Parathyroid adenoma (tissue), 2 donors: Measurements from ENCODE around the gene TEDC1.

Experiments used
- H2AFZ ChIP-seq: fragments of 300-600 bp; sonication (generic); one replicate; pipeline ENCODE4 v1.7.0; 2017; ENCODE audit warnings: antibody characterized with exemption, mild to moderate bottlenecking
- H3K27ac ChIP-seq: fragments of 300-600 bp; sonication (generic); one replicate; pipeline ENCODE4 v1.7.0; 2017
- H3K27me3 ChIP-seq: fragments of 300-600 bp; sonication (generic); one replicate; pipeline ENCODE4 v1.7.0; 2017; ENCODE audit warnings: low read length; ENCODE audit not compliant: control insufficient read depth, insufficient read depth
- H3K36me3 ChIP-seq: fragments of 300-600 bp; sonication (generic); one replicate; pipeline ENCODE4 v1.7.0; 2017; ENCODE audit warnings: low read length; ENCODE audit not compliant: control insufficient read depth, insufficient read depth
- H3K4me1 ChIP-seq: fragments of 300-600 bp; sonication (generic); one replicate; pipeline ENCODE4 v1.7.0; 2017; ENCODE audit warnings: control low read depth
- H3K4me2 ChIP-seq: fragments of 300-600 bp; sonication (generic); one replicate; pipeline ENCODE4 v1.7.0; 2017; ENCODE audit warnings: low read length
- H3K4me3 ChIP-seq: fragments of 300-600 bp; sonication (generic); one replicate; pipeline ENCODE4 v1.7.0; 2017; ENCODE audit warnings: low read depth, low read length
- H3K79me2 ChIP-seq: fragments of 300-600 bp; sonication (generic); one replicate; pipeline ENCODE4 v1.7.0; 2017; ENCODE audit warnings: control low read depth
- H3K9ac ChIP-seq: fragments of 300-600 bp; sonication (generic); one replicate; pipeline ENCODE4 v1.7.0; 2017; ENCODE audit warnings: mild to moderate bottlenecking
- H3K9me3 ChIP-seq: fragments of 300-600 bp; sonication (generic); one replicate; pipeline ENCODE4 v1.7.0; 2017; ENCODE audit warnings: low read length; ENCODE audit not compliant: control insufficient read depth
- TF ChIP-seq, protein P1 (sequence below): fragments of 300-600 bp; sonication (generic); IDR thresholded peaks from one replicate; pipeline ENCODE4 v1.7.0; 2017; ENCODE audit warnings: antibody characterized with exemption, mild to moderate bottlenecking
- donor health status: primary hyperparathyroidism.

Gene TEDC1

DNA sequence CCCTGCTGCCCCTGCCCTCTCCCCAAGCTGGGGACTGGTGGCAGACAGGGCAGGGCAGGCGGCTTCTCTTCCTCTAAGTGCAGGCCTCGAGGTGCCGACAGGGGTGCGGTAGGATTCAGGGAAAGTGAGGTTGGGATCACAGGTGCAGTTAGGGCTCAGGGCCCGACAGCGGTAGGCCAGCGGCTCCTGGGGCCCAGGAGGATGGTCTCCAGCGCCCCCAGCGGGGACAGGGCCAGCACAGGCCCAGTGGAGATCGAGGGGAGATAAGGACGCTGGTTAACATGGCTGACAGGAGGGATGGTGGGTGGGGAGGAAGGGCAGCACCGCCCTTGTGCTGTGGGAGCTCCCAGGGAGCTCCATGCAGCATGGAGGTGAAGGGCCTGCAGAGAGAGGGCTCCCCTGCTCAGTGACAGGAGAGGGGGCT lies 5.3 kb upstream of the TEDC1 start:
- H2AFZ ChIP-seq, result peak overlapping the region; percentile 70
- peak overlapping the region; percentile 43 for H3K27ac ChIP-seq
- peaks cover 7% of the 10 kb centered on the region for H3K27me3 ChIP-seq
- TF ChIP-seq, protein P1, sequence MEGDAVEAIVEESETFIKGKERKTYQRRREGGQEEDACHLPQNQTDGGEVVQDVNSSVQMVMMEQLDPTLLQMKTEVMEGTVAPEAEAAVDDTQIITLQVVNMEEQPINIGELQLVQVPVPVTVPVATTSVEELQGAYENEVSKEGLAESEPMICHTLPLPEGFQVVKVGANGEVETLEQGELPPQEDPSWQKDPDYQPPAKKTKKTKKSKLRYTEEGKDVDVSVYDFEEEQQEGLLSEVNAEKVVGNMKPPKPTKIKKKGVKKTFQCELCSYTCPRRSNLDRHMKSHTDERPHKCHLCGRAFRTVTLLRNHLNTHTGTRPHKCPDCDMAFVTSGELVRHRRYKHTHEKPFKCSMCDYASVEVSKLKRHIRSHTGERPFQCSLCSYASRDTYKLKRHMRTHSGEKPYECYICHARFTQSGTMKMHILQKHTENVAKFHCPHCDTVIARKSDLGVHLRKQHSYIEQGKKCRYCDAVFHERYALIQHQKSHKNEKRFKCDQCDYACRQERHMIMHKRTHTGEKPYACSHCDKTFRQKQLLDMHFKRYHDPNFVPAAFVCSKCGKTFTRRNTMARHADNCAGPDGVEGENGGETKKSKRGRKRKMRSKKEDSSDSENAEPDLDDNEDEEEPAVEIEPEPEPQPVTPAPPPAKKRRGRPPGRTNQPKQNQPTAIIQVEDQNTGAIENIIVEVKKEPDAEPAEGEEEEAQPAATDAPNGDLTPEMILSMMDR, result peak; percentile 54
- no peak overlapping the region for H3K9ac ChIP-seq
- no peak overlapping the region for H3K4me3 ChIP-seq
- H3K36me3 ChIP-seq, result no peaks in the 10 kb centered on the region
- no peaks in the 10 kb centered on the region for H3K79me2 ChIP-seq
- peaks cover 29% of the 10 kb centered on the region for H3K4me1 ChIP-seq
- no peaks in the 10 kb centered on the region for H3K9me3 ChIP-seq
- no peak overlapping the region for H3K4me2 ChIP-seq

DNA sequence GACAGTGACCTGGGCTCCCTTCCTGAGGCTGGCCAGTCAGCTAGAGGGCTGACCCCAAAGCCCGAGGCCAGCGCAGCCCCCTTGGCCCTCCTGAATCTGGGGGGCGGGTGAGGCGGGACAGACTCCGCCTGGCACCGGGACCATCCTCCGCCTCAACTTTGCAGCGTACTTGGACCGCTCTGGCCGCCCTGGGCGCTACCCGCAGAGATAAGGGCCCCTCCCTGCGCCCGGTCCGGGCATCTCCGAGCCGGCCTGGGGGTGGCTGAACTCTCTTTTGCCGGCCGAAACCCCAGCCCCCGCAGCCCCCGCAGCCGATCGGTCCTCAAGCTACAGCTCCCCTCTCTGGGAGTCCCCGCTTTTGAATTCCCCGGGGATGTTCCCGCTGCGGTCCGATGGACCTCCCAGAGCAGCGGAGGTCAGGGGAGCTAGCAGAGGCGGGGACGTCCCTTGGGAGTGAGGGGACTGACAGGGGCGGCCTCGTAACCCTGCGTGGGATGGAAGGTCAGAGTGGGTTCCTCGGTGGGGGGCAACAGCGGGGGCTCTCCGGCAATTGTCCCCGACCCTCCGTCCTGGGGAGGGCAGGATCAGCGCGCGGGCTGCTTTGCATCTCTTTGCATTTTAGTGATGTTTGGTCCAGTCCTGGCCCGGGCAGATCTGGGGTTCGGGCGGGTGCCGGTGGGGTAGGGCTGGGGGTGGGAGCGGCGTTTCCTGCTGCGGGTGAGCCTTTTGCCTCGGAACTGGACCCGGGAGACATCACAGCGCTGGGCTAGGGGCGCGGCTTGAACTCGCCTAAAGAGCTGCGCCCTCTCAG lies 4.7 kb upstream of the TEDC1 start, which contains the start of gene CRIP1:
TSS of gene CRIP1 (plus strand) at position 724 of the 811 bp plus-strand sequence. CDS start 374 bp downstream, outside the sequence.
- peak within 1 kb of the TSS; percentile 70 for H2AFZ ChIP-seq
- H3K4me2 ChIP-seq, result peak within 1 kb of the TSS; percentile 22
- H3K36me3 ChIP-seq, result no peaks in the 10 kb centered on the region
- no peak within 1 kb of the TSS for H3K9ac ChIP-seq
- H3K79me2 ChIP-seq, result no peaks in the 10 kb centered on the region
- TF ChIP-seq, protein P1, result no peak
- H3K27me3 ChIP-seq, result peaks cover 7% of the 10 kb centered on the region
- no peaks in the 10 kb centered on the region for H3K9me3 ChIP-seq
- H3K4me1 ChIP-seq, result peaks cover 22% of the 10 kb centered on the region
- peak within 1 kb of the TSS; percentile 3 for H3K4me3 ChIP-seq
- H3K27ac ChIP-seq, result peak within 1 kb of the TSS; percentile 43

DNA sequence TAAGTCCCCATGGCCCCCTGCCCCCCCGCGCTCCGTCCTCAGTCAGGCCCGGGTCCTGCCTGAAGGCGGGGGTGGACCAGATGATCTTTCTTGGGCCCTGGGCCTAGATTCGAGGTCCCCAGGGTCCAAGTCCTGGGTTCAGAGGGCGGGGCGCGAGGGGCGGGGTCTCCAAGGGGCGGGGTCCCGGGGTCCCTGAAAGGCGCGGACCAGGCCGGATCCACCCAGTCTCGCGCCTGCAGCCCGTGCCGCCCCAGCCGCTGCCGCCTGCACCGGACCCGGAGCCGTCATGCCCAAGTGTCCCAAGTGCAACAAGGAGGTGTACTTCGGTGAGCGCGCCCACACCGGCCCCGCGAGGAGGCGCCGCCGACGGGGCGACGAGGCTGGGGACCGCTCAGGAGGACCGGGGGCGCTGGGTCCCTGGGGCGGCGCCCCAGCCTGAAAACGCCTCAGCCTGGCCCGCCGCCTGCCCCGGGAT lies 4.0 kb upstream of the TEDC1 start:
- no peaks in the 10 kb centered on the region for H3K79me2 ChIP-seq
- H3K4me1 ChIP-seq, result peaks cover 22% of the 10 kb centered on the region
- H3K4me2 ChIP-seq, result peak overlapping the region; percentile 11
- H3K36me3 ChIP-seq, result no peaks in the 10 kb centered on the region
- H3K4me3 ChIP-seq, result peak overlapping the region; percentile 3
- H3K9ac ChIP-seq, result no peak overlapping the region
- H3K9me3 ChIP-seq, result no peaks in the 10 kb centered on the region
- peak overlapping the region; percentile 66 for H2AFZ ChIP-seq
- H3K27ac ChIP-seq, result peak overlapping the region; percentile 21
- peaks cover 7% of the 10 kb centered on the region for H3K27me3 ChIP-seq
- TF ChIP-seq, protein P1, result no peak

DNA sequence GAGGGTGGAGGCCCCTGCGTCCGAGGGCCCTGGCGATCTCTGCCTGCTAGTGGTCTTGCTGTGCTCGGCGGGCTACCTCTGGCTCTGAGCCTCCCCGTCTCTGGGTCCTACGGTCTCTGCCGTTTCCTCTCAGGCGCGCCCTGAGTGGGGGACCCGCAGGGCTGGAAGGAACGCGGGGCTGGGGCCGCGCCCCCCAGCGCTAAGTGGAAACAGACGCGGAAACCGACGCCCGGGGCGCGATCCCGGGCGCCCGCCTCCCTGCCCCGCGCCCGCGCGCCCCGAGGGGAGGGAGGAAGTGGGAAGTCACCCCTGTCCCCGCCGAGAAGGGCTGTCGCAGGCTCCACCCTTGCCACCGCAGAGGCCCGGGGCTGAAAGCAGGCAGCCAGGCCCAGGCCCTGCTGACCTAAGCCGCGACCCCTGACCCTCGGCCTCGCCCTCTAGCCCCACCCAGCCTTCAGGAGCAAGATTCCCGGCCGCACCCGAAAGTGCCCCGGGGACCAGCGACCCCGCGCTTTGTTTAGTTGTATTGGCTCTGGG lies 3.5 kb upstream of the TEDC1 start:
- Histone ChIP-seq H3K4me2 (peak overlapping the region; percentile 11), H3K79me2 (no peaks in the 10 kb centered on the region), H3K27ac (peak overlapping the region; percentile 21), H3K4me1 (peaks cover 17% of the 10 kb centered on the region), H3K4me3 (peak overlapping the region; percentile 3), H3K9ac (no peak overlapping the region), H3K36me3 (no peaks in the 10 kb centered on the region), H2AFZ (peak overlapping the region; percentile 66), H3K27me3 (peaks cover 7% of the 10 kb centered on the region), H3K9me3 (no peaks in the 10 kb centered on the region)
- TF ChIP-seq, protein P1, result no peak
